LNCaP clone FGC (cell line): Measurements from ENCODE around the gene COMMD1.

Experiments
- DNase-seq: peaks from one replicate; pipeline ENCODE4 v3.0.0-alpha.2; 2011; ENCODE audit warnings: low read depth
- H3K4me3 ChIP-seq: 2 replicates; pipeline ENCODE4 v1.5.1; 2011; ENCODE audit warnings: mild to moderate bottlenecking, low read depth, low read length, control low read depth
- TF ChIP-seq, protein P1 (sequence below): IDR thresholded peaks from 2 replicates; pipeline ENCODE4 v1.5.1; 2012; ENCODE audit warnings: mild to moderate bottlenecking; ENCODE audit not compliant: control insufficient read depth, insufficient read depth; ENCODE audit errors: extremely low read depth

COMMD1 gene

DNA sequence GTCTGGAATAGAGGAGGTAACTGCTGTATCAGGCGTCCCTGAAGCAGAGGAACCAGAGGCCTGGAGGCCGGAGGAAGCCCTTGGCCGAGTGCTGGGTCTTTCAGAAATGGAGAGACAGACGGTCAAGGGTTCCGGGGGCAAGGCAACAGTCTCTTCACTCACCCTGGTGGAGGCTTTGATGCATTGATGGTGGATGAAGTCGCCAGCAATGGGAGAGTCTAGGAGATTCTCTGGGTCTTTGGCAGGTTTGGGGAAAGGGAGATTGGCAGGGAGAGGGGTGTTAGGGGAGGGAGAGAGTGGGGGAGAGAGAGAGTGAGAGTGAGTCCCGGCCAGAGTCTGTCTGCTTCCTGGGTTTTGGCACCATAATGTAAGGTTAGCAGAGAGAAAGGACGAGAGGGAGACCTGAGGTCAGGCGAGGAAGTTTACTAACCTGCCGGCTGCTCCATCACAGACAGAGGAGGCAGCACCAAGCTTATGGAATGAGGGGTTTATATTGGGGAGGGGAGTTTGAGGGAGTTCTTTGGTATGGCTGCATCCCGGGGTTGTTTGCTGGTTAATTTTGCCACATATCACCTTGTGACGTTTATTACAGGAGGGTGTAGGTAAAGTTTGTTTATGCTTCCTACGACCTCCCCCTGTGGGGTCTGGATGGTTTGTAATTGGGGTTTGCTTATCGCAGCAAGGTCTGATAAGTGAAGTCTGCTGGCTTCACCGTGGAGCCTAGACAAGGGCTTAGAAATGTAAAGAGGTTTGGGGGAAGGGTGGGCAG, 19.6 kb downstream of the COMMD1 start:
- DNase-seq: no peak
- no peak overlapping the region for H3K4me3 ChIP-seq
- TF ChIP-seq, protein P1, sequence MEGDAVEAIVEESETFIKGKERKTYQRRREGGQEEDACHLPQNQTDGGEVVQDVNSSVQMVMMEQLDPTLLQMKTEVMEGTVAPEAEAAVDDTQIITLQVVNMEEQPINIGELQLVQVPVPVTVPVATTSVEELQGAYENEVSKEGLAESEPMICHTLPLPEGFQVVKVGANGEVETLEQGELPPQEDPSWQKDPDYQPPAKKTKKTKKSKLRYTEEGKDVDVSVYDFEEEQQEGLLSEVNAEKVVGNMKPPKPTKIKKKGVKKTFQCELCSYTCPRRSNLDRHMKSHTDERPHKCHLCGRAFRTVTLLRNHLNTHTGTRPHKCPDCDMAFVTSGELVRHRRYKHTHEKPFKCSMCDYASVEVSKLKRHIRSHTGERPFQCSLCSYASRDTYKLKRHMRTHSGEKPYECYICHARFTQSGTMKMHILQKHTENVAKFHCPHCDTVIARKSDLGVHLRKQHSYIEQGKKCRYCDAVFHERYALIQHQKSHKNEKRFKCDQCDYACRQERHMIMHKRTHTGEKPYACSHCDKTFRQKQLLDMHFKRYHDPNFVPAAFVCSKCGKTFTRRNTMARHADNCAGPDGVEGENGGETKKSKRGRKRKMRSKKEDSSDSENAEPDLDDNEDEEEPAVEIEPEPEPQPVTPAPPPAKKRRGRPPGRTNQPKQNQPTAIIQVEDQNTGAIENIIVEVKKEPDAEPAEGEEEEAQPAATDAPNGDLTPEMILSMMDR: no peak

DNA sequence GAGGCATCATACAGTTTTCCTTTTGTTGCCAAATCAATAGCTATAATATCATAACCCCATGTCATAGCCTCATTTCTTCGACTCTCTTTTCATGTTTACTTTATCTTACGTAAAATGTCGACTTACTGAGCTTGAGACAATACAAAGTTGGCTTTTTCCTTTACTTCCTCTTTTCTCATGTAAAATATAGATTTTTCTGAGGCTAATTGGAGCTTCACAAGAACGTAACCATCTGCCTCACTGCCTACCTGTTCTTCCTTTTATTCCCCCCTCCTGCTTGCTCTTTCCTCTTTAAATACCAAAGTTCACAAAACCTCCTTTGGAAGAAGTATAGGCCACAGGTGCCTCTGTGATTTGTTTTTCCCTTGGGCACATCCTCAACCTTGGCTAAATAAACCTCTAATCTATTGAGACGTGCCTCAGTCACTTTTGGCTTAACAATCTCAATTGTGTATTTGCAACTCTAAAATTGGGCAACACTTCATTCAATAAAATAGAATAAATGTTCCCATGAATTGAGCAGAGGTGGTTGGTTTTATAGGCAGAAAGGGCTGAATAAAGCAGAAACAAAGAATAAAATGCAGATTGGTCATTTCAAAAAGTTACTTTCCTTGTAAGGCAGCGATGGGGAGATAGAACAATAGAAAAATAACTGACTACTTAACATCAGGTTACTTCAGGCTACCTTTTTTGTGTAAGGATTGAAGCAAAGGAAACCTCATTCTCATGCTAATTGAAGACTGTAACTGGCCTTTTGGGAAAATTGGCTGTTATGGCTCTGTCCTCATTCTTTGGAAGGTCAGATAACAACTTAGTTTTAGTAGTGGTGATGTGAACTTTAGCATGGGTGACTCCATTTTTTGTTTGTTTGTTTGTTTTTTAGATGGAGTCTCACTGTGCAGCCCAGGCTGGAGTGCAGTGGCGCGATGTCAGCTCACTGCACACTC, 21.3 kb downstream of the COMMD1 start:
- no peak for DNase-seq
- TF ChIP-seq, protein P1: no peak
- H3K4me3 ChIP-seq: no peak overlapping the region

GRCh38 chr2:61928826-61929461, 23.5 kb downstream of the COMMD1 start:
- TF ChIP-seq, protein P1: no peak
- no peak overlapping the region for H3K4me3 ChIP-seq
- DNase-seq: no peak

DNA sequence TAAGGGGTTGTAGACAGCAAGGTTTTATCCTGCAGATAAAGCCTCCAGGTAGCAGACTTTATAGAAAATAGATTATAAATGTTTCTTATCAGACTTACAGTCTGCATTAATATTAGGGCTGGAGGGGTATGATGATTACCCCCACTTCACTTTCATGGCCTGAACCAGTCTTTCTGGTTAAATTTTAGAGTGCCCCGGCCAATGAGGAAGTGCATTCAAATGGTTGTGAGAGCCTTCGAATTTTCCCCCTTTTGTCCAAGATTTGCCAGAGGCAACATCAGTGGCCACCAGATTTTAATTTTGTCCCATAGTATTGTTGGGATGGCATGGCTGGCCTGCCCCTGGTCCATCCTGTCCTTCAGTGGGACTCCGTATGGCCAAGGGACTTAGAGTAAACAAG, 31.6 kb downstream of the COMMD1 start:
- no peak for DNase-seq
- TF ChIP-seq, protein P1: no peak
- no peak overlapping the region for H3K4me3 ChIP-seq

GRCh38 chr2:61937886-61938285, 32.4 kb downstream of the COMMD1 start:
- H3K4me3 ChIP-seq: no peak overlapping the region
- DNase-seq: no peak
- TF ChIP-seq, protein P1: no peak

GRCh38 chr2:61938511-61938910, 33.0 kb downstream of the COMMD1 start:
- TF ChIP-seq, protein P1: no peak
- no peak overlapping the region for H3K4me3 ChIP-seq
- no peak for DNase-seq
